Measurements from ENCODE around the gene SCYGR5. TPM values are rescaled to one million over a fixed set of nuclear protein-coding genes. Genes with fewer than 3 reads are reported as not detected.

The SCYGR5 gene
- total and polyA plus RNA-seq, 2 donors (not counting 3 experiments of a cell fraction or from before 2014, with no cell fraction given): not detected

DNA sequence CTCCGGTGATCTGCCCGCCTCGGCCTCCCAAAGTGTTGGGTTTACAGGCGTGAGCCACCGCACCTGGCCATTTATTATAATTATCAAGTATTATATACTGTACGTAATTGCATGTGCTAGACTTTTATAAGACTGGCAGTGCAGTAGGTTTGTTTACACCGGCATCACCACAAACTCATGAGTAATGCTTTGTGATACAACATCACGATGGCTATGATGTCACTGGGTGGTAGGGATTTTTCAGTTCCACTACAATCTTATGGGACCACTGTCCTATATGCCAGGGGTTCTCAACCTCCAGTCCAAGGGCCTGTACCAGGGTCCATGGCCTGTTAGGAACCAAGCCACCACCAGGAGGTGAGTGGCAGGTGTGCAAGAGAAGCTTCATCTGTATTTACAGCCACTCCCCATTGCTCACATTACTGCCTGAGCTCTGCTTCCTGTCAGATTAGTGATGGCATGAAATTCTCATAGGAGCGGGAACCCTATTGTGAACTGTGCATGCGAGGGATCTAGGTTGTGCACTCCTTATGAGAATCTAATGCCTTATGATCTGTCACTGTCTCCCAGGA lies 39.9 kb upstream of the SCYGR5 start:
- Histone ChIP-seq H2AFZ (ENCODE audit: low read depth, low read length) (no peak overlapping the region), H3K27ac (ENCODE audit: insufficient read depth, low read depth, low read length) (no peak overlapping the region), H3K9ac (replicated peaks; ENCODE audit: extremely low read depth, insufficient read depth, low read length) (no peak overlapping the region), H3K9me3 (replicated peaks; ENCODE audit: control insufficient read depth, insufficient read depth, low read length) (no peaks in the 10 kb centered on the region), H3K79me2 (ENCODE audit: control insufficient read depth, insufficient read depth, low read length) (no peaks in the 10 kb centered on the region), H3K4me2 (ENCODE audit: insufficient read depth, low read length) (no peak overlapping the region), H3K36me3 (ENCODE audit: control insufficient read depth in 2 of 2, extremely low read depth in 1 of 2, insufficient read depth in 2 of 2, low read length in 2 of 2) (no peaks in the 10 kb centered on the region), H4K20me1 (replicated peaks; ENCODE audit: control insufficient read depth, extremely low read depth, insufficient read depth, low read length) (no peaks in the 10 kb centered on the region), H3K9me1 (replicated peaks; ENCODE audit: control insufficient read depth, extremely low read depth, insufficient read depth, low read length) (no peaks in the 10 kb centered on the region), H3K4me3 (replicated peaks in 1 of 3; ENCODE audit: insufficient read depth in 1 of 3, low read depth in 1 of 3, low read length in 3 of 3) (no peak overlapping the region), H3K27me3 (ENCODE audit: control insufficient read depth in 2 of 2, insufficient read depth in 2 of 2, low read length in 2 of 2) (peaks cover 2 to 3% of the 10 kb centered on the region in 2 experiments), H3K4me1 (ENCODE audit: control insufficient read depth, extremely low read depth, insufficient read depth, low read length) (no peaks in the 10 kb centered on the region)
- TF ChIP-seq POLR2AphosphoS5 (IDR thresholded peaks at IDR 0.05; ENCODE audit: insufficient read depth, low read depth, low read length) (no peak), GATA2 (IDR thresholded peaks at IDR 0.05; ENCODE audit: insufficient read depth, insufficient read length, low read depth, low read length) (no peak), FOS (IDR thresholded peaks at IDR 0.05; ENCODE audit: borderline replicate concordance, insufficient read depth, low read length) (no peak), MYC (IDR thresholded peaks at IDR 0.05; ENCODE audit: low read depth, low read length) (no peak), CTCF (IDR thresholded peaks at IDR 0.05; ENCODE audit: extremely low read depth in 1 of 2, insufficient read depth in 1 of 2, low read depth in 1 of 2, low read length in 2 of 2) (no peak), JUN (IDR thresholded peaks at IDR 0.05; ENCODE audit: borderline replicate concordance, insufficient read depth, insufficient read length, low read depth) (no peak), MAX (IDR thresholded peaks at IDR 0.05; ENCODE audit: insufficient read depth, insufficient read length) (no peak), POLR2A (IDR thresholded peaks at IDR 0.05; ENCODE audit: low read depth, low read length) (no peak), EZH2 (IDR thresholded peaks at IDR 0.05; ENCODE audit: borderline replicate concordance, low read depth, low read length, severe bottlenecking) (no peak)
- POLR2A ChIA-PET: no interaction called here
- no TSS peak for BruUV-seq (replicated peaks)
- dilution Hi-C loops (cut with MboI; ENCODE audit: extremely low pct_ligation_motif_present, low sequenced_read_pairs): no loop called here
- intact Hi-C loops (cut with micrococcal nuclease): no loop called here
- no peak for FAIRE-seq
- CTCF ChIA-PET: no interaction called here
- no peak for DNase-seq (ENCODE audit: low read depth, low spot score)
